H1 (cell line): Measurements from ENCODE around the gene NUDT3. TPM values are rescaled to one million over a fixed set of nuclear protein-coding genes. Genes with fewer than 3 reads are reported as not detected.

Experiments
- CTCF ChIA-PET: fragments of 300-600 bp; sonication (Branson Sonifier 250); formaldehyde crosslinking; loops from one replicate; lab custom pipeline; 2021; ENCODE audit not compliant: partially characterized antibody; lab: Charles Lee
- POLR2A ChIA-PET: fragments of 300-600 bp; sonication (Branson Sonifier 250); formaldehyde crosslinking; loops from one replicate; lab custom pipeline; 2021; ENCODE audit warnings: inconsistent platforms; ENCODE audit not compliant: partially characterized antibody; lab: Charles Lee
- DNase-seq, 2 experiments: peaks; one replicate each; pipeline versions ENCODE4 v3.0.0 to v3.0.0-alpha.2; 2010 to 2022; ENCODE audit warnings: low spot score in 2 of 2, low read depth in 1 of 2, mixed read lengths in 1 of 2
- FAIRE-seq: peaks from 2 replicates; lab custom pipeline; 2011; peaks lifted over from hg19 to GRCh38; lab: Jason Lieb, UNC
- H2AFZ ChIP-seq: 2 replicates; pipeline ENCODE4 v1.8.1; 2012; ENCODE audit warnings: low read length, inconsistent platforms
- H2AK5ac ChIP-seq: 2 replicates; pipeline ENCODE4 v1.6.1; 2013; ENCODE audit warnings: low read depth, low read length
- H2BK120ac ChIP-seq: replicated peaks from 2 replicates; pipeline ENCODE3; 2013; ENCODE audit warnings: low read depth, low read length, inconsistent platforms
- H2BK12ac ChIP-seq: 2 replicates; pipeline ENCODE4 v1.6.1; 2013; ENCODE audit warnings: low read depth, low read length
- H2BK15ac ChIP-seq: 2 replicates; pipeline ENCODE4 v1.6.1; 2013; ENCODE audit warnings: low read length
- H2BK20ac ChIP-seq: 2 replicates; pipeline ENCODE4 v1.6.1; 2013; ENCODE audit warnings: low read length
- H2BK5ac ChIP-seq: 2 replicates; pipeline ENCODE4 v1.6.1; 2013; ENCODE audit warnings: low read depth, low read length
- H3K14ac ChIP-seq: 2 replicates; pipeline ENCODE4 v1.6.1; 2013; ENCODE audit warnings: inconsistent platforms; ENCODE audit not compliant: insufficient read length
- H3K18ac ChIP-seq: 2 replicates; pipeline ENCODE4 v1.6.1; 2013; ENCODE audit warnings: low read length; ENCODE audit errors: extremely low read depth
- H3K23ac ChIP-seq: 2 replicates; pipeline ENCODE4 v1.6.1; 2013; ENCODE audit warnings: inconsistent platforms; ENCODE audit not compliant: insufficient read length
- H3K23me2 ChIP-seq: 2 replicates; pipeline ENCODE4 v1.6.1; 2013; ENCODE audit warnings: low read depth, low read length
- H3K27ac ChIP-seq: 2 replicates; pipeline ENCODE4 v1.6.1; 2011; ENCODE audit warnings: low read depth, low read length, inconsistent platforms
- H3K27me3 ChIP-seq, 4 experiments: replicated peaks in 1 of 4; 1 replicate in 1 of 4; 2 replicates in 3 of 4; pipeline versions ENCODE4 v1.6.1 to v1.8.1; 2011 to 2013; ENCODE audit warnings: low read length in 3 of 4, mild to moderate bottlenecking in 3 of 4, inconsistent platforms in 2 of 4, mixed read lengths in 2 of 4, moderate library complexity in 1 of 4; ENCODE audit not compliant: control insufficient read depth in 3 of 4, insufficient read depth in 3 of 4; ENCODE audit errors: extremely low read depth in 1 of 4
- H3K36me3 ChIP-seq, 4 experiments: 2 replicates each; pipeline versions ENCODE4 v1.6.1 to v1.8.1; 2011 to 2013; ENCODE audit warnings: mild to moderate bottlenecking in 4 of 4, low read length in 3 of 4, moderate library complexity in 2 of 4, control low read depth in 1 of 4, inconsistent platforms in 1 of 4; ENCODE audit not compliant: insufficient read depth in 4 of 4, control insufficient read depth in 2 of 4
- H3K4ac ChIP-seq: replicated peaks from 2 replicates; pipeline ENCODE3; 2013; ENCODE audit warnings: low read length, low read depth, mixed read lengths, inconsistent platforms; ENCODE audit not compliant: insufficient read length
- H3K4me1 ChIP-seq, 4 experiments: replicated peaks in 1 of 4; 1 replicate in 1 of 4; 2 replicates in 3 of 4; pipeline versions ENCODE4 v1.6.1 to v1.8.1; 2011 to 2013; ENCODE audit warnings: low read length in 3 of 4, inconsistent platforms in 2 of 4, mixed read lengths in 1 of 4; ENCODE audit not compliant: insufficient read depth in 4 of 4, control insufficient read depth in 3 of 4
- H3K4me2 ChIP-seq, 2 experiments: 2 replicates each; pipeline versions ENCODE4 v1.6.1 to v1.8.1; 2011 to 2013; ENCODE audit warnings: low read depth in 2 of 2, low read length in 2 of 2, control low read depth in 1 of 2, inconsistent platforms in 1 of 2, mild to moderate bottlenecking in 1 of 2; ENCODE audit not compliant: insufficient read depth in 1 of 2
- H3K4me3 ChIP-seq, 4 experiments: fragments of 200-600, 300-600 bp in 1 of 4; sonication (generic), shearing (Covaris generic), sonication (Bioruptor Twin) in 1 of 4; 2 replicates each; pipeline versions ENCODE4 v1.5.1 to v1.8.1; 2011 to 2016; ENCODE audit warnings: low read length in 4 of 4, low read depth in 3 of 4, control low read depth in 2 of 4, inconsistent platforms in 2 of 4, mild to moderate bottlenecking in 2 of 4, mixed read lengths in 1 of 4, moderate library complexity in 1 of 4; ENCODE audit not compliant: insufficient read depth in 2 of 4; ENCODE audit errors: extremely low read depth in 1 of 4
- H3K56ac ChIP-seq: replicated peaks from 2 replicates; pipeline ENCODE3; 2013; ENCODE audit warnings: low read depth, mild to moderate bottlenecking, mixed read lengths, low read length, inconsistent platforms; ENCODE audit not compliant: insufficient read length
- H3K79me1 ChIP-seq: 2 replicates; pipeline ENCODE4 v1.6.1; 2013; ENCODE audit warnings: low read depth, low read length, control low read depth
- H3K79me2 ChIP-seq, 2 experiments: 2 replicates each; pipeline versions ENCODE4 v1.6.1 to v1.8.1; 2012 to 2013; ENCODE audit warnings: low read length in 2 of 2, mild to moderate bottlenecking in 2 of 2, inconsistent platforms in 1 of 2; ENCODE audit not compliant: insufficient read depth in 2 of 2, control insufficient read depth in 1 of 2
- H3K9ac ChIP-seq, 4 experiments: replicated peaks in 1 of 4; 1 replicate in 1 of 4; 2 replicates in 3 of 4; pipeline versions ENCODE4 v1.6.1 to v1.8.1; 2011 to 2013; ENCODE audit warnings: low read depth in 3 of 4, low read length in 3 of 4, control low read depth in 2 of 4, mild to moderate bottlenecking in 2 of 4, moderate library complexity in 2 of 4, inconsistent platforms in 1 of 4; ENCODE audit errors: extremely low read depth in 1 of 4
- H3K9me3 ChIP-seq, 2 experiments: 2 replicates each; pipeline versions ENCODE4 v1.6.1 to v1.8.1; 2012 to 2013; ENCODE audit warnings: mild to moderate bottlenecking in 2 of 2, moderate library complexity in 2 of 2, control low read depth in 1 of 2, inconsistent platforms in 1 of 2, low read depth in 1 of 2, low read length in 1 of 2, mixed read lengths in 1 of 2; ENCODE audit not compliant: insufficient read depth in 2 of 2
- H4K20me1 ChIP-seq, 2 experiments: replicated peaks in 1 of 2; 2 replicates each; pipeline versions ENCODE3 to v1.8.1; 2011 to 2013; ENCODE audit warnings: inconsistent platforms in 2 of 2, low read length in 2 of 2, mild to moderate bottlenecking in 1 of 2; ENCODE audit not compliant: insufficient read depth in 2 of 2, control insufficient read depth in 1 of 2
- H4K5ac ChIP-seq: 2 replicates; pipeline ENCODE4 v1.6.1; 2013; ENCODE audit warnings: low read length, low read depth, mixed read lengths, inconsistent platforms; ENCODE audit not compliant: insufficient read length
- H4K8ac ChIP-seq: 2 replicates; pipeline ENCODE4 v1.8.0; 2013; ENCODE audit warnings: mild to moderate bottlenecking, moderate library complexity, low read length, inconsistent platforms; ENCODE audit not compliant: insufficient read depth; ENCODE audit errors: extremely low read depth
- H4K91ac ChIP-seq: replicated peaks from 2 replicates; pipeline ENCODE3; 2013; ENCODE audit warnings: low read length, mixed read lengths, inconsistent platforms; ENCODE audit not compliant: insufficient read length
- BACH1 ChIP-seq: IDR thresholded peaks from 2 replicates; pipeline ENCODE4 v1.6.1; 2012; ENCODE audit warnings: low read length, improper control_type of control experiment
- CTBP2 ChIP-seq: IDR thresholded peaks from 2 replicates; pipeline ENCODE4 v1.7.0; 2011; ENCODE audit warnings: borderline replicate concordance, mild to moderate bottlenecking, moderate library complexity, mixed read lengths, low read length; ENCODE audit not compliant: insufficient read depth, insufficient read length
- EZH2 ChIP-seq: fragments of 200-600 bp; sonication (generic); IDR thresholded peaks from 2 replicates; pipeline ENCODE4 v1.7.1; 2012; ENCODE audit warnings: low read depth, mild to moderate bottlenecking, moderate library complexity, low read length, inconsistent platforms; ENCODE audit not compliant: severe bottlenecking
- GABPA ChIP-seq: IDR thresholded peaks from 2 replicates; pipeline ENCODE4 v1.6.1; 2011; ENCODE audit warnings: mild to moderate bottlenecking, low read length, moderate library complexity, borderline replicate concordance; ENCODE audit not compliant: insufficient read depth
- MAFK ChIP-seq: IDR thresholded peaks from 2 replicates; pipeline ENCODE4 v1.6.1; 2012; ENCODE audit warnings: low read depth, mild to moderate bottlenecking, improper control_type of control experiment, low read length
- RAD21 ChIP-seq, 2 experiments: IDR thresholded peaks in 1 of 2; conservative IDR thresholded peaks in 1 of 2; 2 replicates each; pipeline ENCODE4 v1.6.1; 2011; ENCODE audit warnings: low read depth in 2 of 2, low read length in 2 of 2, improper control_type of control experiment in 1 of 2, inconsistent platforms in 1 of 2, mild to moderate bottlenecking in 1 of 2, moderate library complexity in 1 of 2
- RFX5 ChIP-seq: IDR thresholded peaks from 2 replicates; pipeline ENCODE4 v1.6.1; 2011; ENCODE audit warnings: low read depth, low read length, improper control_type of control experiment, borderline replicate concordance
- SP1 ChIP-seq: IDR thresholded peaks from 2 replicates; pipeline ENCODE4 v1.6.1; 2011; ENCODE audit warnings: low read depth, low read length
- SP4 ChIP-seq: IDR thresholded peaks from 2 replicates; pipeline ENCODE4 v1.6.1; 2012; ENCODE audit warnings: low read length, inconsistent platforms
- SRF ChIP-seq: IDR thresholded peaks from 2 replicates; pipeline ENCODE4 v1.6.1; 2011; ENCODE audit warnings: mild to moderate bottlenecking, low read depth, low read length, moderate library complexity
- WGBS, 2 experiments: shearing (Covaris generic) in 1 of 2; methylation state at CpG; one replicate each; pipeline versions ENCODE4 v1.1.6 to v1.1.7; 2013 to 2015; ENCODE audit warnings: low lambda C conversion rate in 2 of 2, mixed read lengths in 2 of 2, inconsistent platforms in 1 of 2, low coverage in 1 of 2, missing lambda C conversion rate in 1 of 2; ENCODE audit not compliant: insufficient replicate concordance in 2 of 2, insufficient coverage in 1 of 2, insufficient read length in 1 of 2; ENCODE audit errors: extremely low coverage in 1 of 2, missing lambda C conversion rate in 1 of 2; 5-methylcytosine and 5-hydroxymethylcytosine counted together
- polyA plus RNA-seq, 7 experiments: library from polyadenylated mRNA; depleted of rRNA in 3 of 7; stranded (reverse) in 5 of 7; unstranded in 2 of 7; fragments of >200 nt in 5 of 7; fragments of 200-250 nt in 2 of 7; gene quantifications; 1 replicate in 5 of 7; 2 replicates in 1 of 7; 4 replicates in 1 of 7; pipeline versions ENCODE4 v1.2.1 to v1.2.3, GENCODE V29; 2011 to 2013; ENCODE audit warnings: missing spikeins in 2 of 7, mixed read lengths in 2 of 7
- total RNA-seq: library from RNA; stranded (reverse); fragmentation: NEBNext Ultra II Directional; extraction: Animal tissue kit (Norgen Biotek cat#: 25700); gene quantifications from 2 replicates; pipeline ENCODE4 v1.2.1, GENCODE V29; 2021

NUDT3 gene
- total and polyA plus RNA-seq, 2 of the 8 experiments (the other 6 are each of a cell fraction or from before 2014, with no cell fraction given): 14.1 to 36.9 TPM

DNA sequence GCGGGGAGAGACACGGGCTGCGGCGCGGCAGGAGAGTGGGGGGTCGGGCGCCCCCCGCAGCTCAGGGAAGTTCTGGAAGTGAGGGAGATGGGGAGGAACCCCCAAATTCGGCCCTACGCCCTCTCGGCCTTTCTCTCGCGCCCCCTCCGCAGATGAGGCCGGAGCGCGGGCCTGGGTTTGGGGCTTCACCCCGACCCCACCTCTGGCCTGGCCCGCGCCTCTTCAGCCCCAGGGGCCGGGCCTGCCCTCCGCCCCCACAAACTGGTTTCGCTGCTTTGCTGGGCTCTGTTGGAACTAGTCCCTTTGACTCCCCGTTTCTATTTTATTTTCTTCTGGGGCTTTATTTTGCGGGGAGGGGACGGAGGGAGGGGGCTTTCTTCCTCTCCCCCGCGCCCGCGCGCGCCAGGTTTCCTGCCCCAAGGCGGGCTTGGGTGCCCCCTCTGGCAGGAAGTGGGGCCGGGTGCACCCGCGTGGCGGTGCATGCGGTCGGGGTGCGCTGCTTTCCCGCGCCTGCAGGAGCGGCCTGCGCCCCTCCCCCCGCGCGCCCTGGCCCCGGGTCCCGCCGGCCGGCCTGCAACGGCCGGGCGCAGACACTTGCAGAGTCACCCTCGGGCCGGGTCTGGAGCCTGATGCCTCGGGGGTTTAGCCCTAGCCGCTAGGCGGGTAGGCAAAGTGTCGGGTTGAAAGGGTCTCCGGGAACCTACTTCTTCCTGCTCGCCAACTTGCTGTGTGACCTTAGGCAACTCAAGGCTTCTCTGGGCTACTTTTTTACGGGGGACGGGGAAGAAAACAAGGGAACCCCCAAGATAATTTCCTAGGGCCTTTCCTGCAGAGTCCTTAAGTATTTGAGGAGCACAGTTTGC is 154.5 kb downstream of the NUDT3 start:
- H2BK5ac ChIP-seq: peak overlapping the region; percentile 3; the same call in 1 of the 2 replicates
- peaks cover 12% of the 10 kb centered on the region for H3K23me2 ChIP-seq
- H3K79me1 ChIP-seq: peaks cover 11% of the 10 kb centered on the region
- peak overlapping the region; percentile 92 for H3K27ac ChIP-seq
- H3K23ac ChIP-seq: no peak overlapping the region
- peak overlapping the region; percentile 85 for H3K56ac ChIP-seq
- H2BK120ac ChIP-seq: no peak overlapping the region
- H3K4me2 ChIP-seq: peak overlapping the region; percentile 81 to 89
- H3K9ac ChIP-seq: peak overlapping the region; percentile 85 to 98 (median 88)
- H2BK12ac ChIP-seq: no peak overlapping the region
- peak overlapping the region; percentile 91 for H4K8ac ChIP-seq
- peak overlapping the region; percentile 71 for H3K18ac ChIP-seq
- H2AFZ ChIP-seq: no peak overlapping the region
- peak overlapping the region; percentile 84 for H4K5ac ChIP-seq
- WGBS, 2 experiments: 1% methylated on average over 41 of the region's 64 CpGs; no CpG with 5 or more reads in 1 of the 2 experiments
- peaks cover 38 to 57% of the 10 kb centered on the region in 2 experiments for H3K79me2 ChIP-seq
- DNase-seq: peak in 1 of 2 experiments; percentile 63
- H3K36me3 ChIP-seq: peaks cover 27 to 45% (median 37%) of the 10 kb centered on the region in 4 experiments
- peaks cover 43 to 45% of the 10 kb centered on the region in 2 experiments for H4K20me1 ChIP-seq
- no peak overlapping the region for H3K14ac ChIP-seq
- peak overlapping the region; percentile 86 to 100 (median 98) for H3K4me3 ChIP-seq
- H2BK15ac ChIP-seq: no peak overlapping the region
- H2AK5ac ChIP-seq: no peak overlapping the region
- H3K4ac ChIP-seq: no peak overlapping the region
- no peaks in the 10 kb centered on the region for H3K9me3 ChIP-seq
- ChIA-PET POLR2A (interaction anchor here (0.6 to 3.2 kb wide), 28 partner anchors 9 to 554 kb away, joined by 3 to 144 read pairs (median 5); partner anchors contain the start of genes BLTP3A, RPS10 and SMIM29), CTCF (interaction anchor here (1.2 to 1.9 kb wide), 4 partner anchors 14 to 45 kb away, joined by 3 to 17 read pairs (median 6); no protein-coding TSS in a partner anchor)
- peaks cover 10 to 46% (median 30%) of the 10 kb centered on the region in 4 experiments for H3K4me1 ChIP-seq
- no peak for FAIRE-seq
- H2BK20ac ChIP-seq: no peak overlapping the region
- no peaks in the 10 kb centered on the region for H3K27me3 ChIP-seq
- peak overlapping the region; percentile 66 for H4K91ac ChIP-seq
- TF ChIP-seq MAFK: no peak; the same call in 1 of the 2 replicates
- TF ChIP-seq CTBP2: no peak
- TF ChIP-seq BACH1: peak; percentile 77
- TF ChIP-seq RFX5: no peak
- TF ChIP-seq SP4: no peak
- TF ChIP-seq SP1: no peak
- TF ChIP-seq SRF: no peak
- TF ChIP-seq RAD21 (IDR thresholded peaks at IDR 0.05 in 1 of 2, conservative IDR thresholded peaks at IDR 0.05 in 1 of 2; ENCODE audit: low read depth in 2 of 2, low read length in 2 of 2): peak; percentile 12 to 40; a peak in 2 of 4 replicates
- no peak for TF ChIP-seq GABPA
- no peak for TF ChIP-seq EZH2
